GM21367 (cell line): ENCODE measurements around the gene NCAM1.
"Not testable (repeated sequence)": the region's sequence is repeated elsewhere in the genome, so short reads cannot be mapped to it uniquely, and the experiment has no call there.

Source experiments
- ATAC-seq: cut with Tn5 transposase; IDR thresholded peaks from one replicate; pipeline ENCODE4 v1.9.1; 2021; ENCODE audit not compliant: unreplicated experiment

The NCAM1 gene

GRCh38 chr11:113296447-113297205 is 335.4 kb downstream of the NCAM1 start:
- no peak for ATAC-seq

GRCh38 chr11:113298496-113298895 is 337.3 kb downstream of the NCAM1 start:
- not testable (repeated sequence) for ATAC-seq

- ATAC-seq = no peak
Observed at GRCh38 chr11:113304916-113305315, 343.7 kb downstream of the NCAM1 start.

- peak; percentile 74 for ATAC-seq
Observed at GRCh38 chr11:113305440-113306336, 344.5 kb downstream of the NCAM1 start.

GRCh38 chr11:113308601-113309000 is 347.4 kb downstream of the NCAM1 start:
- ATAC-seq = no peak

GRCh38 chr11:113311536-113311935 is 350.3 kb downstream of the NCAM1 start:
- no peak for ATAC-seq

GRCh38 chr11:113313601-113314000 is 352.4 kb downstream of the NCAM1 start:
- no peak for ATAC-seq

- no peak for ATAC-seq
Observed at GRCh38 chr11:113314065-113314388, 352.8 kb downstream of the NCAM1 start.

GRCh38 chr11:113314389-113315301 is 353.4 kb downstream of the NCAM1 start, which contains the start of gene TTC12:
TSS of gene TTC12 (plus strand) at chr11:113314583. CDS start at chr11:113316258, 1,675 bp downstream.
- ATAC-seq = peak; percentile 97

- no peak for ATAC-seq
Observed at GRCh38 chr11:113315811-113316210, 354.6 kb downstream of the NCAM1 start.

- ATAC-seq = no peak
Observed at GRCh38 chr11:113316256-113316655, 355.0 kb downstream of the NCAM1 start.

- no peak for ATAC-seq
Observed at GRCh38 chr11:113317339-113317738, 356.1 kb downstream of the NCAM1 start.

GRCh38 chr11:113319085-113319484 is 357.9 kb downstream of the NCAM1 start:
- ATAC-seq = no peak

GRCh38 chr11:113322158-113322557 is 360.9 kb downstream of the NCAM1 start:
- no peak for ATAC-seq

- no peak for ATAC-seq
Observed at GRCh38 chr11:113324250-113324649, 363.0 kb downstream of the NCAM1 start.
